ENCODE measurements around the gene LRP2BP. TPM values are rescaled to one million over a fixed set of nuclear protein-coding genes. Genes with fewer than 3 reads are reported as not detected.

LRP2BP gene
- 1 to 10 TPM; 1.6 to 2.9 (median 2.2) TPM for total RNA-seq
- polyA plus RNA-seq: 1.3 TPM
- long read RNA-seq, donor 1, partial matches to known transcripts: 1 of 4 reads
- long read RNA-seq, donor 1, other reads (novel, unspliced or antisense): 3 of 4 reads
- long read RNA-seq, donor 2, partial matches to known transcripts: 0 of 1 reads
- long read RNA-seq, donor 2, other reads (novel, unspliced or antisense): 1 of 1 reads
- long read RNA-seq, donor 3, partial matches to known transcripts: 1 of 20 reads
- long read RNA-seq, donor 3, other reads (novel, unspliced or antisense): 18 of 20 reads
- long read RNA-seq, donor 4, partial matches to known transcripts: 0 of 4 reads
- long read RNA-seq, donor 4, other reads (novel, unspliced or antisense): 4 of 4 reads

GRCh38 chr4:185395238-185395955, at the start of gene LRP2BP:
Gene LRP2BP, minus strand, starts transcription at chr4:185395924. Its CDS starts 17,738 bp downstream, at chr4:185378186.
- Histone ChIP-seq H3K27me3 (ENCODE audit: control insufficient read depth, insufficient read depth) (no peaks in the 10 kb centered on the region), H3K4me1 (ENCODE audit: control insufficient read depth, insufficient read depth, low read length) (no peaks in the 10 kb centered on the region), H3K9me3 (ENCODE audit: control insufficient read depth, low read length) (no peaks in the 10 kb centered on the region), H3K4me3 (ENCODE audit: low read length) (peak within 1 kb of the TSS; percentile 63), H3K27ac (ENCODE audit: low read length) (peak within 1 kb of the TSS; percentile 96)
- 13% methylated on average over 12 of the region's 12 CpGs for WGBS
- ATAC-seq (no peak), DNase-seq (no peak)
- intact Hi-C loops (cut with DNase I): loop anchor here in 2 of 4 donors (10.0 kb wide), 1 partner anchor 181 kb away; no protein-coding TSS in a partner anchor

DNA sequence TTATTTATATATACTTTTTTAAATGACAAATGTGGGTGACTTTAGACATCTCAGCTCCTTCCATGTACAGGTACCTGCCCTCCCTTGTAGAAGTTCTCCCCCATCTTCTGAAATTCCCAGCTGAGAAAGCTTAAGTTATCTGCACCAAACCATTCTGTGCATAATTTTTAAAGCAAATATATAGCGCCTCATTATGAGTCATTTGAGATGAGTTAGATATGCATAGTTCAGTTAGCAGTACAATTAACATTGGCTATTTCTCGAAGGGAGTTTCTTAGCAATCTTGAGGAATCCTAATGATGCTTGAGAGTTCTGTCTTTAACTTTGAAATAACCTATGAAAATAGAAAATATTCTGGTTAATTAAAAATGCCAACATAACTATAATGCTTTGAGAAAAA, 49.5 kb upstream of the LRP2BP start:
- Histone ChIP-seq H3K4me3 (ENCODE audit: low read length) (no peak overlapping the region), H3K9me3 (ENCODE audit: control insufficient read depth, low read length) (no peaks in the 10 kb centered on the region), H3K4me1 (ENCODE audit: control insufficient read depth, insufficient read depth, low read length) (no peaks in the 10 kb centered on the region), H3K27ac (ENCODE audit: low read length) (no peak overlapping the region), H3K27me3 (ENCODE audit: control insufficient read depth, insufficient read depth) (no peaks in the 10 kb centered on the region)
- DNase-seq (no peak), ATAC-seq (no peak)
- 94% methylated on average over 2 of the region's 2 CpGs for WGBS
- intact Hi-C loops (cut with DNase I): no loop called here

GRCh38 chr4:185441479-185441878, 45.8 kb upstream of the LRP2BP start:
- no peaks in the 10 kb centered on the region for H3K27me3 ChIP-seq (ENCODE audit: control insufficient read depth, insufficient read depth)
- DNase-seq: no peak
- no peak overlapping the region for H3K27ac ChIP-seq (ENCODE audit: low read length)
- no peaks in the 10 kb centered on the region for H3K4me1 ChIP-seq (ENCODE audit: control insufficient read depth, insufficient read depth, low read length)
- no peak for ATAC-seq
- H3K4me3 ChIP-seq (ENCODE audit: low read length): no peak overlapping the region
- intact Hi-C loops (cut with DNase I): no loop called here
- H3K9me3 ChIP-seq (ENCODE audit: control insufficient read depth, low read length): no peaks in the 10 kb centered on the region
- 95% methylated on average over 2 of the region's 2 CpGs for WGBS

DNA sequence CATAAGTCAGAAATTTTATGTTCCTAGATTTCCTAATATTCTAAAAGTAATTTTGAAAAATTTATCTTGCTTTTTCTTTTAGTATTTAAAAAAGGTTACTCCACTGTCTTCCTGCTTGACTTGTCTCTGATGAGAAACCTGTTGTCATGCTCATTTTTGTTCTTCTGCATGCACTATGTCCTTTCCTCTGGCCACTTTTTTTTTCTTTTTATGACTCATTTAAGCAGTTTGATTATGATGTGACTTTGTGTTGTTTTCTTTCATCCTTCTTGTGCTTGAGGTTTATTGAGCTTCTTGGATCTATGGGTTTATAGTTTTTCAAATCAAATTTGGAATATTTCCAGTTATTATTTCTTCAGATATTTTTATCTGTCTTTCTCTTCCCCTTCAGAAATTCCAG, 42.1 kb upstream of the LRP2BP start:
- no peak overlapping the region for H3K27ac ChIP-seq (ENCODE audit: low read length)
- DNase-seq (no peak), ATAC-seq (no peak)
- H3K4me1 ChIP-seq (ENCODE audit: control insufficient read depth, insufficient read depth, low read length): no peaks in the 10 kb centered on the region
- intact Hi-C loops (cut with DNase I): no loop called here
- no peaks in the 10 kb centered on the region for H3K9me3 ChIP-seq (ENCODE audit: control insufficient read depth, low read length)
- H3K4me3 ChIP-seq (ENCODE audit: low read length): no peak overlapping the region
- H3K27me3 ChIP-seq (ENCODE audit: control insufficient read depth, insufficient read depth): no peaks in the 10 kb centered on the region

DNA sequence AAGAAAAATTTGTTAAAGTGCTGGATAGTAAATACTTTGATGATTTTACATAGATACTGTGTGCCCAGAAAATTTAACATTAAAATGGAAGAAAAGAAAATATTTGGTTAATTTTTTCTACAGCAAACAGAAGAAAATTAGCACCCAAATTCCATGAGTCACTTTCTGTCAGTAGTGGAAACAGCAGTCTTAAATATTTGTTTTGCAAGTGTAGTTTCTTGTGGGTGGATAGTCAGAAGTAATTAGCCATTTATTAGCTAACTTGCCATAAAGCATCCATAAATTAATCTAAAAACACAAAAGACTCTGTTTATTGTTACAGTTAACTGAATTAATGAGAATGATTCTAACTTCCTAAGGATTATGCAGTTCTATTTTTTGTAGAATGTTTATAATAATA, 39.7 kb upstream of the LRP2BP start:
- Histone ChIP-seq H3K4me1 (ENCODE audit: control insufficient read depth, insufficient read depth, low read length) (no peaks in the 10 kb centered on the region), H3K9me3 (ENCODE audit: control insufficient read depth, low read length) (no peaks in the 10 kb centered on the region), H3K4me3 (ENCODE audit: low read length) (no peak overlapping the region), H3K27ac (ENCODE audit: low read length) (no peak overlapping the region), H3K27me3 (ENCODE audit: control insufficient read depth, insufficient read depth) (no peaks in the 10 kb centered on the region)
- intact Hi-C loops (cut with DNase I): no loop called here
- DNase-seq (no peak), ATAC-seq (no peak)

- Histone ChIP-seq H3K27me3 (ENCODE audit: control insufficient read depth, insufficient read depth) (no peaks in the 10 kb centered on the region), H3K4me1 (ENCODE audit: control insufficient read depth, insufficient read depth, low read length) (no peaks in the 10 kb centered on the region), H3K4me3 (ENCODE audit: low read length) (no peak overlapping the region), H3K27ac (ENCODE audit: low read length) (no peak overlapping the region), H3K9me3 (ENCODE audit: control insufficient read depth, low read length) (no peaks in the 10 kb centered on the region)
- DNase-seq (no peak), ATAC-seq (no peak)
- WGBS: 62% methylated on average over 5 of the region's 5 CpGs
- intact Hi-C loops (cut with DNase I): no loop called here
Measured at GRCh38 chr4:185429660-185430059, 33.9 kb upstream of the LRP2BP start.

DNA sequence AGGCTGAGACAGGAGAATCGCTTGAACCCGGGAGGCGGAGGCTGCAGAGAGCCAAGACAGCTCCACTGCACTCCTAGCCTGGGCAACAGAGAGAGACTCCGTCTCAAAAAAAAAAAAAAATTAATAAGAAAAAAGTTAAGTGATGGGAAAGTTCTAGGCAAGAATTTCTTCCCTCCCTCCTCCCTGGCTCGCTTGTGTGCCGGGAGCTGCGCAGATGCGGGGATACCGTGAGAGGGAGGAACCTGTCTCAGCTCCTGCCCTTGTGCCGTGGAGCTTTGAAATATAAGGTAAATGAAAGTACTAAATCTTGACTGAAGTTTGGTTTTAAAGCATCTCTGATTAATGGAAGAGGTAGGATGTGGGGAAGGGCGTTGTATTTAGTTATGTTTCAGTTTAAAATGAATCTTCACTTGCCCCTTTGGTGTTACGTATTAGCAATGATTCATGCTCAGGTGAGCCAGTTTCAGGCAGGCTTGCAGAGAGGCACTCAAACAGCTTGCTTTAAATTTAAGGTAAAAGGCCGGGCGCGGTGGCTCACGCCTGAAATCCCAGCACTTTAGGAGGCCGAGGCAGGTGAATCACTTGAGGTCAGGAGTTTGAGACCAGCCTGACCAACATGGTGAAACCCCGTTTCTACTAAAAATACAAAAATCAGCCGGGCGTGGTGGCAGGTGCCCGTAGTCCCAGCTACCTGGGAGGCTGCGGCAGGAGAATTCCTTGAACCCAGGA, 31.4 kb upstream of the LRP2BP start:
- Histone ChIP-seq H3K27me3 (ENCODE audit: control insufficient read depth, insufficient read depth) (no peaks in the 10 kb centered on the region), H3K4me1 (ENCODE audit: control insufficient read depth, insufficient read depth, low read length) (peaks cover 2% of the 10 kb centered on the region), H3K4me3 (ENCODE audit: low read length) (no peak overlapping the region), H3K9me3 (ENCODE audit: control insufficient read depth, low read length) (no peaks in the 10 kb centered on the region), H3K27ac (ENCODE audit: low read length) (no peak overlapping the region)
- intact Hi-C loops (cut with DNase I): no loop called here
- ATAC-seq (no peak), DNase-seq (no peak)
- WGBS: 92% methylated on average over 22 of the region's 22 CpGs

- under 1% methylated on average over 66 of the region's 66 CpGs for WGBS
- Histone ChIP-seq H3K4me1 (ENCODE audit: control insufficient read depth, insufficient read depth, low read length) (peaks cover 5% of the 10 kb centered on the region), H3K9me3 (ENCODE audit: control insufficient read depth, low read length) (no peaks in the 10 kb centered on the region), H3K27me3 (ENCODE audit: control insufficient read depth, insufficient read depth) (no peaks in the 10 kb centered on the region), H3K27ac (ENCODE audit: low read length) (peak within 1 kb of the TSS; percentile 52), H3K4me3 (ENCODE audit: low read length) (peak within 1 kb of the TSS; percentile 73)
- peak; percentile 92 to 96 (median 95) for DNase-seq
- peak; percentile 97 for ATAC-seq
- intact Hi-C loops (cut with DNase I): no loop called here
Measured at GRCh38 chr4:185425647-185426352, 30.1 kb upstream of the LRP2BP start, which contains the start of gene UFSP2. Gene UFSP2, minus strand, starts transcription at chr4:185425964. Its CDS starts 96 bp downstream, at chr4:185425868.

DNA sequence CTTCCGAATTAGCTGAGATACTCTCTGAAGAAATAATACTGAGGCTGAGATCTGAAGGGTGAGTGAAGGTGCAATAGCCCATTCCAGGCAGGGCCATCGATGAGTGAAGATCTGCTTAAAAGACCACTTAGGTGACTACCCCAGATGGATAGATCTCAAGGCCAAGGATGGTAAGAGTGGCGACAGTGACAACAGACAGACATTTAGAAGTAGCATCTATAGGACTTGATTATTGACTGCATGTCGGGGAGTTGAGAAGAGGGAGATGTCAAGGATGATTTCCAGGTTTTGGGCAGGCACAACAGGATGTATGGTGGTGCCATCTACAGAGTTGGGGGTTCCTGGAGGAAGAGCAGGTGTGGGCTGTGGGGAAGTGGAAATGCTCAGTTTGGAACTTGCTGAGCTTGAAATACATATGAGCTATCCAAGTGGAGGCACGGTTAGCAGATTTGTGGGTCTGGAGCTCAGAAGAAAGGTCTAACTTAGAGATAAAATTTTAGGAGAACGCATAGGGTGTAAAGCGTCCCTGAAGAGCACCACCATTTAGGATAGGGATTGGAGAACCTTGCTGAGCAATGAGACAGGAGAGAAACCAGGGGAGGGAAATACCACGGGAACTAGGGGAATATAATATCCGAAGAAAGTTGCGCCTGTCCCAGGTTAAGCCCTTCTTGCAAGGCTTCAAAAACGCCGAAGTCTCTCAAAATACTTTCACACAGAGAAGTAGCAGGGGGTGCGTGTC, 29.4 kb upstream of the LRP2BP start:
- Histone ChIP-seq H3K4me3 (ENCODE audit: low read length) (peak overlapping the region; percentile 73), H3K9me3 (ENCODE audit: control insufficient read depth, low read length) (no peaks in the 10 kb centered on the region), H3K27ac (ENCODE audit: low read length) (peak overlapping the region; percentile 52), H3K4me1 (ENCODE audit: control insufficient read depth, insufficient read depth, low read length) (peaks cover 5% of the 10 kb centered on the region), H3K27me3 (ENCODE audit: control insufficient read depth, insufficient read depth) (no peaks in the 10 kb centered on the region)
- ATAC-seq (peak; percentile 47 to 48), DNase-seq (no peak)
- 14% methylated on average over 13 of the region's 13 CpGs for WGBS
- intact Hi-C loops (cut with DNase I): no loop called here

Data from right cardiac atrium (tissue), 5 donors.